Natural killer cell treated with Interleukin-12 subunit alpha and Interleukin-12 subunit beta and Interleukin-15 and Interleukin-18, amount 100 ng/mL, for 72 hours (primary cell): ENCODE data around the gene ACBD7. TPM values are rescaled to one million over a fixed set of nuclear protein-coding genes. Genes with fewer than 3 reads are reported as not detected.

Source experiments
- ATAC-seq, 2 donors: fragments of 150-1000 bp; cut with Tn5 transposase in 1 of 2; sonication (Bioruptor Pico), chemical (Tn5 transposase) in 1 of 2; 2 replicates each; pipeline ENCODE4 v1.10.0; 2021
- DNase-seq: peaks from one replicate; pipeline ENCODE4 v3.0.0; 2022; ENCODE audit warnings: low spot score
- H3K27ac Mint-ChIP-seq, 2 donors: 1 replicate in 1 of 2; 2 replicates in 1 of 2; pipeline ENCODE4 v1.8.0; 2022; ENCODE audit warnings: mixed read lengths in 2 of 2, mild to moderate bottlenecking in 1 of 2, moderate library complexity in 1 of 2
- H3K27me3 Mint-ChIP-seq, 2 donors: 1 replicate in 1 of 2; 2 replicates in 1 of 2; pipeline ENCODE4 v1.8.0; 2022; ENCODE audit warnings: mixed read lengths in 2 of 2
- H3K36me3 Mint-ChIP-seq: one replicate; pipeline ENCODE4 v1.8.0; 2022; ENCODE audit warnings: mixed read lengths
- H3K4me1 Mint-ChIP-seq, 2 donors: 1 replicate in 1 of 2; 2 replicates in 1 of 2; pipeline ENCODE4 v1.8.0; 2022; ENCODE audit warnings: low read depth in 2 of 2, mixed read lengths in 2 of 2, mild to moderate bottlenecking in 1 of 2
- H3K4me3 Mint-ChIP-seq: one replicate; pipeline ENCODE4 v1.8.0; 2022; ENCODE audit warnings: mixed read lengths
- H3K9me3 Mint-ChIP-seq: 2 replicates; pipeline ENCODE4 v1.8.0; 2022; ENCODE audit warnings: mixed read lengths
- total RNA-seq, 2 donors: library from RNA; stranded (reverse); gene quantifications; one replicate each; pipeline ENCODE4 v1.2.3, GENCODE V29; 2022

ACBD7 gene
- total RNA-seq, 2 donors from 2014 or later, result 0.90 to 0.98 TPM

GRCh38 chr10:15069230-15069629 lies 19.3 kb downstream of the ACBD7 start:
- Mint-ChIP-seq H3K4me1 (no peaks in the 10 kb centered on the region), H3K27ac (no peak overlapping the region), H3K27me3 (peaks cover 8 to 30% of the 10 kb centered on the region in 2 donors), H3K4me3 (no peak overlapping the region), H3K9me3 (no peaks in the 10 kb centered on the region), H3K36me3 (no peaks in the 10 kb centered on the region)
- no peak for DNase-seq
- peak in 1 of 2 donors; percentile 36 for ATAC-seq

DNA sequence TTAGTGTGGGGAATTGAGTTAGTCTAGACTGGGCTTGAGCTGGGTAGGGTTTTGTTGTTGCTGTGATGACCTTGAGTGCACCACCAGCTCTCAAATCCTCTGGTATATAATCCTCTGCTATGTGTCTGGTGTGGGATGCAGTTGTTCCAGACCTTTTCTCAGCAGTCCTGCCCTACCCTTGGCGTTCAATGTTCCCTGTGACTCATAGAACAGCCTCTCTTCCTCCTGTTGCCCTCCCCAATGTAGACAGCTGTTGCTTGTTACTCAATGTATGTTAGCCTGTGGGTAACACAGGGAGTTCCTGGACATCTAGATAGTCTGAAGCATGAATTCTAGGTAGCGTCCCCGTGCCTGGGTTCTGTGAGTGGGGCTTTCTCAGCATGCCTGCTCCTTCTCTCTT lies 19.8 kb downstream of the ACBD7 start:
- Mint-ChIP-seq H3K9me3 (no peaks in the 10 kb centered on the region), H3K27ac (no peak overlapping the region), H3K4me3 (no peak overlapping the region), H3K27me3 (peaks cover 9 to 29% of the 10 kb centered on the region in 2 donors), H3K4me1 (no peaks in the 10 kb centered on the region), H3K36me3 (no peaks in the 10 kb centered on the region)
- DNase-seq (no peak), ATAC-seq (no peak)

GRCh38 chr10:15067154-15067553 lies 21.4 kb downstream of the ACBD7 start:
- no peaks in the 10 kb centered on the region for H3K9me3 Mint-ChIP-seq
- ATAC-seq, result no peak
- H3K4me1 Mint-ChIP-seq, result no peaks in the 10 kb centered on the region
- peaks cover 9 to 27% of the 10 kb centered on the region in 2 donors for H3K27me3 Mint-ChIP-seq
- H3K4me3 Mint-ChIP-seq, result no peak overlapping the region
- no peak overlapping the region for H3K27ac Mint-ChIP-seq
- H3K36me3 Mint-ChIP-seq, result no peaks in the 10 kb centered on the region
- DNase-seq, result no peak

- no peak for ATAC-seq
- no peaks in the 10 kb centered on the region for H3K4me1 Mint-ChIP-seq
- H3K36me3 Mint-ChIP-seq, result peaks cover 17% of the 10 kb centered on the region
- H3K27ac Mint-ChIP-seq, result no peak overlapping the region
- peaks cover 4% of the 10 kb centered on the region for H3K9me3 Mint-ChIP-seq
- H3K4me3 Mint-ChIP-seq, result no peak overlapping the region
- peaks cover 23 to 43% of the 10 kb centered on the region in 2 donors for H3K27me3 Mint-ChIP-seq
- DNase-seq, result no peak
These were observed 27.9 kb downstream of the ACBD7 start for GRCh38 chr10:15060638-15061037.

DNA sequence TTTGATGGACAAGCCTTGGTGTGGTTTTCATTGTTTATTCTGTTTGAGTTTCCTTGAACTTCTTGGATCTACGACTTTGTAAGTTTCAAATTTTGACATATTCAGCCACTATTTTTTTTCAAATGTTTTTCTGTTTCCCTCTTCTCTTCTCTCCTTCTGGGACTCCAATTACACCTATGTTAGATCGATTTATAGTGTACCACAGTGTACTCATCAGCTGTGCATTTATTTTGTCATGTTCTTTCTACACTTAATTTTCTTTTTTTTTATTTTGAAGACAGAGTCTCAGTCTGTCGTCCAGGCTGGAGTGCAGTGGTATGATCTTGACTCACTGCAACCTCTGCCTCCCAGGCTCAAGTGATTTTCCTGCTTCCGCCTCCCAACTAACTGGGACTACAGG lies 28.7 kb downstream of the ACBD7 start:
- H3K4me3 Mint-ChIP-seq, result no peak overlapping the region
- H3K27me3 Mint-ChIP-seq, result peaks cover 22 to 41% of the 10 kb centered on the region in 2 donors
- DNase-seq (no peak), ATAC-seq (no peak)
- H3K4me1 Mint-ChIP-seq, result no peaks in the 10 kb centered on the region
- peaks cover 4% of the 10 kb centered on the region for H3K9me3 Mint-ChIP-seq
- peaks cover 17% of the 10 kb centered on the region for H3K36me3 Mint-ChIP-seq
- no peak overlapping the region for H3K27ac Mint-ChIP-seq

DNA sequence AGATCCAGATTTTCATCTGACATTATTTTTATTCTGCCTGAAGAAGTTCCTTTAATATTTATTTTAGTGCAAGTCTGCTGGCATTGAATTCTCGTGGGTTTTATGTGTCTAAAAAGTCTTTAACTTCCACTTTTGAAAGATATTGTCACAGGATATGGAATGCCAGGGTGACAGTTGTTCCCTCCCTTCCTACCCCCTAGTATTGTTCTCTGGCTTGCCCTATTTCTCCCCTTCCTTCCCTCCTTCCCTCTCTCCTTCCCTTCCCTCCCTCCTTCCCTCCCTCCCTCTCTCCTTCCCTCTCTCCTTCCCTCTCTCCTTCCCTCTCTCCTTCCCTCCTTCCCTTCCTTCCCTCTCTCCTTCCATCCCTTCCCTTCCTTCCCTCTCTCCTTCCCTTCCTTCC lies 29.9 kb downstream of the ACBD7 start:
- DNase-seq (no peak), ATAC-seq (no peak)
- Mint-ChIP-seq H3K27me3 (peaks cover 26 to 42% of the 10 kb centered on the region in 2 donors), H3K4me1 (no peaks in the 10 kb centered on the region), H3K36me3 (peaks cover 17% of the 10 kb centered on the region), H3K4me3 (no peak overlapping the region), H3K27ac (no peak overlapping the region), H3K9me3 (peaks cover 4% of the 10 kb centered on the region)

- Mint-ChIP-seq H3K4me3 (no peak overlapping the region), H3K36me3 (no peaks in the 10 kb centered on the region), H3K27me3 (peaks cover 16 to 27% of the 10 kb centered on the region in 2 donors), H3K4me1 (no peaks in the 10 kb centered on the region), H3K27ac (no peak overlapping the region), H3K9me3 (no peaks in the 10 kb centered on the region)
- DNase-seq (no peak), ATAC-seq (no peak)
These were observed 35.5 kb downstream of the ACBD7 start for GRCh38 chr10:15053061-15053460.

DNA sequence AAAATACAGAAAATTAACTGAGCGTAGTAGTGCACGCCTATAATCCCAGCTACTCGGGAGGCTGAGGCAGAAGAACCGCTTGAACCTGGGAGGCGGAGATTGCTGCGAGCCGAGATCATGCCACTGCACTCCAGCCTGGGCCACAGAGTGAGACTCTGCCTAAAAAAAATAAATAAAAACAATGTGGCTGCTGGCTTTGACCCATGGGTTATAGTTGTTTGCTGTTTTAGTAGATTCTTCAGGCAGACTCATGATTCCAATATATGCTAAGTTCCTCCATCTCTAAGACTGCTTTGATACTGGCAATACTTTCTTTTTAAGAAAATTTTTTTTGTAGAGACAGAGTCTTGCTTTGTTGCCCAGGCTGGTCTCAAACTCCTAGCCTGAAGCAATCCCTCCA lies 36.5 kb downstream of the ACBD7 start:
- no peaks in the 10 kb centered on the region for H3K36me3 Mint-ChIP-seq
- H3K27me3 Mint-ChIP-seq, result peaks cover 13 to 21% of the 10 kb centered on the region in 2 donors
- DNase-seq (no peak), ATAC-seq (no peak)
- no peaks in the 10 kb centered on the region for H3K4me1 Mint-ChIP-seq
- no peak overlapping the region for H3K4me3 Mint-ChIP-seq
- H3K27ac Mint-ChIP-seq, result no peak overlapping the region
- no peaks in the 10 kb centered on the region for H3K9me3 Mint-ChIP-seq

DNA sequence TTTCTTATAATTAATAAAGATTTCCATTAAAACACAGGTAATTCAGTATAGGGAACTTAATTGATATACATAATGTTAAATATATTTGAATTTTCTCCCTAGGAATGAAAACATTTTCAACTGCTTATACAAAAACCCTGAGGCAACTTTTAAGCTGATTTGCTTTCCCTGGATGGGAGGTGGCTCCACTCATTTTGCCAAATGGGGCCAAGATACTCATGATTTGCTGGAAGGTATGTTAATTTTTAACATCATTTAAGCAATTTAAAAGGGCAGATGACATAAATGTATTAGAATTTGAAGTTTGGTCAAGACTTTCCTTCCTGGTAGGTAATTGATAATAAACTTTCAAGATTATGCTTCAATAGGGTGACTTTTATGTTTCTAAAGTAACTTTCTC lies 39.0 kb downstream of the ACBD7 start:
- no peaks in the 10 kb centered on the region for H3K4me1 Mint-ChIP-seq
- no peak overlapping the region for H3K27ac Mint-ChIP-seq
- DNase-seq (no peak), ATAC-seq (no peak)
- H3K4me3 Mint-ChIP-seq, result no peak overlapping the region
- peaks cover 13 to 23% of the 10 kb centered on the region in 2 donors for H3K27me3 Mint-ChIP-seq
- H3K9me3 Mint-ChIP-seq, result no peaks in the 10 kb centered on the region
- no peaks in the 10 kb centered on the region for H3K36me3 Mint-ChIP-seq

DNA sequence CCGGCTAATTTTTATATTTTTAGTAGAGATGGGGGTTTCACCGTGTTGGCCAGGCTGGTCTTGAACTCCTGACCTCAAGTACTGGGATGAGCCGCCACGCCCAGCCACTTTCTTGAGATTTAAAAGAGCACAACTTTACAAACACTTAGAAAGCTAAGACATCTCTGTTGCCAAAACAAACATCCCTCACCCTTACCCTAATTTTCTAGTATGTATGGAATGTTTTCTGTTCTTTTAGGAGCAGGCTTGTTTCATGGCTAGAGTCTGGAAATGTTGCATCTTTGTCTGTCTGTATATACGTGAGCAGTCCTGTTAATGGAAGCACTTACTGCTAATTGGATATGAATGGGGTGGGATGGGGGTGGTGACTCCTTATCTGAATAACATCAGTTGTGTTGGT lies 42.0 kb downstream of the ACBD7 start:
- Mint-ChIP-seq H3K4me3 (no peak overlapping the region), H3K4me1 (peaks cover 4 to 6% of the 10 kb centered on the region in 2 donors), H3K36me3 (peaks cover 4% of the 10 kb centered on the region), H3K27me3 (peaks cover 14 to 25% of the 10 kb centered on the region in 2 donors), H3K9me3 (peaks cover 3% of the 10 kb centered on the region), H3K27ac (no peak overlapping the region)
- ATAC-seq (no peak), DNase-seq (no peak)

- no peak for DNase-seq
- ATAC-seq, result no peak
- Mint-ChIP-seq H3K4me3 (no peak overlapping the region), H3K9me3 (peaks cover 3% of the 10 kb centered on the region), H3K4me1 (peaks cover 4 to 6% of the 10 kb centered on the region in 2 donors), H3K27me3 (peaks cover 12 to 27% of the 10 kb centered on the region in 2 donors), H3K27ac (no peak overlapping the region), H3K36me3 (peaks cover 4% of the 10 kb centered on the region)
These were observed 43.2 kb downstream of the ACBD7 start for GRCh38 chr10:15045380-15045779.

DNA sequence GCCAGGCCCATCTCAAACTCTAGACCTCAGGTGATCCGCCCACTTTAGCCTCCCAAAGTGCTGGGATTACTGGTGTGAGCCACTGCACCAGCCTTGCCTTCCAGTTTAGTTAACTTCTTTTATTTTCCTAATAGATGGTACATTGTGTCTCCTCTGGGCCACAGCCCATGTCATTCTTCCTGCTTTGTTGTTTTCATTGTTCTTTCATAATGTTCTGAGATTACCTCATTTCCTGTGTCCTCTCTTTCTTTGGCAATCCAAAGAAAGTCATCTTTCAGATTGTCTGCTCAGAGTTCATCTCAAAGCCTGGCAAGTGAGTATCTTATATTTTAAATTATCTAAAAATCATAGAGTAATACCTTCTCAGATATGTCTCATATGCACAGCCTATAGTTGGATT lies 44.9 kb downstream of the ACBD7 start, which contains the start of gene OLAH:
OLAH (plus strand) TSS at position 270 of the 400 bp plus-strand sequence. CDS start 3,346 bp downstream, outside the sequence.
- H3K9me3 Mint-ChIP-seq, result peaks cover 3% of the 10 kb centered on the region
- peak within 1 kb of the TSS; percentile 34 to 73 for H3K27ac Mint-ChIP-seq
- ATAC-seq (peak in 1 of 2 donors; percentile 63), DNase-seq (no peak)
- H3K27me3 Mint-ChIP-seq, result peaks cover 12 to 31% of the 10 kb centered on the region in 2 donors
- H3K4me3 Mint-ChIP-seq, result peak within 1 kb of the TSS; percentile 1
- H3K4me1 Mint-ChIP-seq, result peaks cover 4 to 6% of the 10 kb centered on the region in 2 donors
- H3K36me3 Mint-ChIP-seq, result peaks cover 4% of the 10 kb centered on the region

DNA sequence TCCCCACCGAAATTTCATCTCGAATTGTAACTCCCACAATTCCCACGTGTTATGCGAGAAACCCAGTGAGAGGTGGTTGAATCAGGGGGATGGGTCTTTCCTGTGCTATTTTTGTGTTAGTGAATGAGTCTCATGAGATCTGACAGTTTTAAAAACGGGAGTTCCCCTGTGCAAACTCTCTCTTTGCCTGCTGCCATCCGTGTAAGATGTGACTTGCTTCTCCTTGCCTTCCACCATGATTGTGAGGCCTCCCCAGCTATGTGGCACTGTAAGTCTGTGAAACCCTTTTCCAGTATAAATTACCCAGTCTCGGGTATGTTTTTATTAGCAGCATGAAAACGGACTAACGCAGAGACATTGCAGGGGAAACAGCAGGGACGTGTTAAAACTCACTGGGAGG lies 50.2 kb downstream of the ACBD7 start:
- ATAC-seq (no peak), DNase-seq (no peak)
- Mint-ChIP-seq H3K36me3 (peaks cover under 1% of the 10 kb centered on the region), H3K27ac (no peak overlapping the region), H3K4me1 (peaks cover 8 to 9% of the 10 kb centered on the region in 2 donors), H3K4me3 (no peak overlapping the region), H3K27me3 (peaks cover 0 to 7% of the 10 kb centered on the region in 2 donors), H3K9me3 (no peaks in the 10 kb centered on the region)

DNA sequence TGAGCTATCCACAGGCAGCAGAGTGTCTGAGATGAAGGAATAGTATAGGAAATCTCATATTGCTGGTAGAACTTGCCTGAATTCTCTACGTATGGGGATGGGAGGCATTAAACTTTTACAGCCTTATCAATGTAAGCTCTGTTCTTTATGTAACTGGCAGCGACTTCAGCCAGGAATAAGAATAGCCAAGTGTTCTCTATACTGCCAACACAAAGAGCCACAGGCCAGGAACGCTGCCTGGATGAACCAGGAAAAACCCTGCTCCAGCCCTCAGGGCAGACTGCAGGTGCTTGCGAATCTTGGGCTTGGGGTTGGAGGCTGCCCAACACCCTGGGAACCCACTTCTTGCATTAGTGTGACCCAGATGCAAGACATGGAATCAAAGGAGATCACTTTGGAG lies 50.9 kb downstream of the ACBD7 start:
- ATAC-seq (no peak), DNase-seq (no peak)
- Mint-ChIP-seq H3K27me3 (peaks cover 0 to 6% of the 10 kb centered on the region in 2 donors), H3K36me3 (no peaks in the 10 kb centered on the region), H3K27ac (no peak overlapping the region), H3K4me1 (peaks cover 7 to 9% of the 10 kb centered on the region in 2 donors), H3K4me3 (no peak overlapping the region), H3K9me3 (no peaks in the 10 kb centered on the region)
